Subcutaneous abdominal adipose tissue (tissue), 5 donors: ENCODE measurements around the gene CENPM.

Experiments used
- H3K27ac ChIP-seq: one replicate; pipeline ENCODE4 v1.7.0; 2013; ENCODE audit warnings: low read depth, mild to moderate bottlenecking, inconsistent platforms, low read length, moderate library complexity
- H3K27me3 ChIP-seq, 5 donors: one replicate each; pipeline ENCODE4 v1.7.0; 2013; ENCODE audit warnings: low read length in 5 of 5, inconsistent platforms in 1 of 5; ENCODE audit not compliant: control insufficient read depth in 5 of 5, insufficient read depth in 4 of 5
- H3K36me3 ChIP-seq, 5 donors: one replicate each; pipeline ENCODE4 v1.7.0; 2013; ENCODE audit warnings: low read length in 5 of 5; ENCODE audit not compliant: control insufficient read depth in 5 of 5, insufficient read depth in 5 of 5
- H3K4me1 ChIP-seq, 5 donors: one replicate each; pipeline ENCODE4 v1.7.0; 2013; ENCODE audit warnings: low read length in 5 of 5, mild to moderate bottlenecking in 3 of 5, moderate library complexity in 1 of 5; ENCODE audit not compliant: control insufficient read depth in 5 of 5, insufficient read depth in 5 of 5
- H3K4me3 ChIP-seq, 5 donors: one replicate each; pipeline ENCODE4 v1.7.0; 2013; ENCODE audit warnings: low read length in 5 of 5, low read depth in 1 of 5
- H3K9ac ChIP-seq, 5 donors: one replicate each; pipeline ENCODE4 v1.7.0; 2013; ENCODE audit warnings: low read length in 5 of 5, mild to moderate bottlenecking in 4 of 5, moderate library complexity in 3 of 5
- H3K9me3 ChIP-seq, 5 donors: one replicate each; pipeline ENCODE4 v1.7.0; 2013; ENCODE audit warnings: low read length in 5 of 5; ENCODE audit not compliant: control insufficient read depth in 5 of 5
- donor health status: healthy.
- donor health status: healthy.
- donor health status: healthy.
- donor health status: healthy.
- donor health status: healthy.

The CENPM gene

DNA sequence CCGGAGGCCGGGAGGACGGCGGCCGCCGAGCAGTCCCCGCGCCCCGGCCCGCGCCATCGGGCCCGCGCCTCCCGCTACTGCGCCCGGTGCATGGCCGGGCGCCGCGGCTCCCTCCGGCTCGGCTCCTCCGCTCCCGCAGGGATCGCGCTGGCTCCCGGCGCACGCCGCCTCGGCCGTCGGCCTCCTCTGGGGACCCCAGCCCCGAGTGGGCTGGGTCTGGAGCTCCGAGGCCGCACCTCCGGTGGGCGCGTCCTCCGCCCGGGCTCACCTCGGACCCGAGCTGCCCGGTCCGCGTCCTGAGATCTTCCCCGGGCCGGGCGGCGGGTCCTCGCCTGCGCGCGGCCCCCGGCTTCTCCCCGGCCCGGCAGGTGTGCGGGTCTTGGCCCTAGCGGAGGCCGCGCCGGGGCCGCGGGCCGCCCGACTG lies 32.3 kb downstream of the CENPM start:
- H3K9me3 ChIP-seq = no peaks in the 10 kb centered on the region
- H3K36me3 ChIP-seq = no peaks in the 10 kb centered on the region
- H3K27ac ChIP-seq = no peak overlapping the region
- H3K27me3 ChIP-seq = peaks cover 40 to 68% (median 59%) of the 10 kb centered on the region in 5 donors
- H3K4me3 ChIP-seq = peak overlapping the region in 1 of 5 donors; percentile 50
- peaks cover 0 to 46% (median 28%) of the 10 kb centered on the region in 5 donors for H3K4me1 ChIP-seq
- H3K9ac ChIP-seq = no peak overlapping the region

DNA sequence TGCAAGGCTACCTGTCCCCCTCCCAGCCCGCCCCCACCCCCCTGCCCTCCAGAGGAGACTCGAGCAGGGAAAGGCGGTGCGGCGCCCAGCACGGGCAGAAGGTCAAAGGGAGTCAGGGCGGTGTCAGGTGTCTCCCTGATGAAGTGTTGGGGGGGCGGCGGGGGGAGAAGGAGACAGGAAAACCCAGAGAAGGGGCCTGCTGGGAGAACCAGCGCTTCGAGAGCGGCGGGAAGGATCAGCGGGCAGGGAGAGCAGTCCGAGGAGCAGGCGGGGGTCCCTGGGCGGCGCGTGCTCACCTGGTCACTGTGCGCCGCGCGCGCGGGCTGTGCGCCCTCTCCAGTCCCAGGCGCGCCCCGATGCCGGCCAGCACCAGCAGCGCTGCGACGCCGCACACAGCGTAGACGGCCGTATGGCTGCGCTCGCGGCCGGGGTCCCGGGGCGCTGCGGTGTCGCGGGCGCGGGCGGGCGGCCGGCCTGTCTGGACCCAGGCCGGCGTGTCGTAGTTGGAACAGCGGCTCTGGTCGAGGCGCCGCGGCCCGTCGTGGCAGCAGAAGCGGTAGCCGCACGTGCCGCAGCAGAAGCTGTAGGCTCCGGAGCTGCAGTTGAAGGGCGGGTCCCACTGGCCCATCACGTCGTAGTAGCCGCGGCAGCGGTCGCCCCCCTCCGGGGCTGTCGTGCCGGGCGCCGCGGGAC lies 33.0 kb downstream of the CENPM start:
- no peak overlapping the region for H3K4me3 ChIP-seq
- H3K36me3 ChIP-seq = no peaks in the 10 kb centered on the region
- H3K9me3 ChIP-seq = no peaks in the 10 kb centered on the region
- H3K27ac ChIP-seq = no peak overlapping the region
- H3K9ac ChIP-seq = no peak overlapping the region
- peaks cover 40 to 66% (median 59%) of the 10 kb centered on the region in 5 donors for H3K27me3 ChIP-seq
- H3K4me1 ChIP-seq = peaks cover 0 to 42% (median 23%) of the 10 kb centered on the region in 5 donors

DNA sequence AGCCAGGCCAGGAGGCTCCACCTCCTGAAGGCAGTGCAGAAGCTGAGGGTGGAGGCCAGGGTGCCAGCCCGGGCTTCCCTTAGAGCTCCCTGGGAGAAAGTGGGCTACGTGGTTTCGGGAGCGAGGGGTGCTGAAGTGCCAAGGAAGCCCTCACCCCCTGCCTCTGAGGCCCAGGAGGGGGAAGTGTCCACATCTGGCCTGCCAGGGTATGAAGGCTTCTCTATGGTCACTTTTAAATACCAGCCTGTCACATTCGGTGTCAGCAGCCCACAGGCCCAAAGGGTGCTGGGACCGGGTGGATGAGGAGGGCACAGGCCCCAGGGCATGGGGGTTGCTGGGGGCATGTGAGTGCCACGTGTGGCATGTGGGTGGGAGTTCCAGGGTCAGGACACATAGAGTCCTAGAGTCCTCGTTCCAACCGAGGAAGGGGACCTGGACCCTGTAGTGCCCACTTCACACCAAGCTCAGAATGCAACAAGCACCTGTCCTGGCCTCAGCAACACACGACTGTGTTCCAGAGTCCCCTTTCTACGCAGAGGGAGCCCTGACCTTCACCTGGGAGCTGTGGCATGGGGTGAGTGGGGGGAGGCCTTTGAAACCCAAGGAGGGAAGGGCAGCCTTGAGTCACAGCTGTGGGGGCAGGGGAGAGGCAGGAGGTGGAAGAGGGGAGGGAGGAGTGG lies 33.8 kb downstream of the CENPM start:
- no peaks in the 10 kb centered on the region for H3K36me3 ChIP-seq
- no peaks in the 10 kb centered on the region for H3K9me3 ChIP-seq
- H3K9ac ChIP-seq = no peak overlapping the region
- H3K27me3 ChIP-seq = peaks cover 40 to 65% (median 59%) of the 10 kb centered on the region in 5 donors
- H3K27ac ChIP-seq = no peak overlapping the region
- no peak overlapping the region for H3K4me3 ChIP-seq
- peaks cover 0 to 34% (median 27%) of the 10 kb centered on the region in 5 donors for H3K4me1 ChIP-seq

DNA sequence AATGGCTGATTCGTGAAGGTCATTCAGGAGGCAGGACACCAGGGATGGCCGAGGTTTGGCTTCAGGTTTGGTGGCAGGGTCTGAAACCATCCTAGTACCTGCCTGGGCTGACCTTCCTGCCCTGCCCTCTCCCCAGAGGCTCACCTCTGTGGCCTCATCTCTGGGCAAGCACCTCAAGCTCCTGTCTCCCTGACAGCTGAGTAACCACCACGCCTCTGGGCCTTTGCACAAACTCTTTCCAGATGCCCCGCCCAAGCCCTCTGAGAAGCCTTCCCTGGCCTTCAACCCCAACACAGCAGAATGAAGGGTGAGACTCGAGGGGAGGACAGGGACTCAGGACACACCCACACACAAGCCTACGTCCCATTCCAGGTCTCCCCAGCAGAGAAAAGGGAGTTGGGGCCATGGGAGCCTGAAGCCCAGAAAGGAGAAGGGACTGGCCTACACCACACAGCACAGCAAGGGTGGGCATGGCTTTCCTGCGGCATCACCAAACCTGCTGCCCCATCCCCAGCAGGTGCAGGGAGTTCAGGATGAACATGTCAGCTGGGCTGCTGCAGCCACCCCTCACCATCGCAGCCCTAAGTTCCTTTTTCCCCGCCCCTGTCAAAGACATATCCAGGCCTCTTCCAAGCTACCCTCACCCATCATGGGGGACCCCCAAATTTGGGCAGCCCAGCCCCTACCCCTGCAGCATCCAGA lies 34.5 kb downstream of the CENPM start:
- peaks cover 40 to 58% (median 52%) of the 10 kb centered on the region in 5 donors for H3K27me3 ChIP-seq
- no peak overlapping the region for H3K4me3 ChIP-seq
- H3K36me3 ChIP-seq = peaks cover 0 to 6% (median 4%) of the 10 kb centered on the region in 5 donors
- no peak overlapping the region for H3K27ac ChIP-seq
- H3K4me1 ChIP-seq = peaks cover 0 to 27% (median 21%) of the 10 kb centered on the region in 5 donors
- no peak overlapping the region for H3K9ac ChIP-seq
- H3K9me3 ChIP-seq = no peaks in the 10 kb centered on the region

DNA sequence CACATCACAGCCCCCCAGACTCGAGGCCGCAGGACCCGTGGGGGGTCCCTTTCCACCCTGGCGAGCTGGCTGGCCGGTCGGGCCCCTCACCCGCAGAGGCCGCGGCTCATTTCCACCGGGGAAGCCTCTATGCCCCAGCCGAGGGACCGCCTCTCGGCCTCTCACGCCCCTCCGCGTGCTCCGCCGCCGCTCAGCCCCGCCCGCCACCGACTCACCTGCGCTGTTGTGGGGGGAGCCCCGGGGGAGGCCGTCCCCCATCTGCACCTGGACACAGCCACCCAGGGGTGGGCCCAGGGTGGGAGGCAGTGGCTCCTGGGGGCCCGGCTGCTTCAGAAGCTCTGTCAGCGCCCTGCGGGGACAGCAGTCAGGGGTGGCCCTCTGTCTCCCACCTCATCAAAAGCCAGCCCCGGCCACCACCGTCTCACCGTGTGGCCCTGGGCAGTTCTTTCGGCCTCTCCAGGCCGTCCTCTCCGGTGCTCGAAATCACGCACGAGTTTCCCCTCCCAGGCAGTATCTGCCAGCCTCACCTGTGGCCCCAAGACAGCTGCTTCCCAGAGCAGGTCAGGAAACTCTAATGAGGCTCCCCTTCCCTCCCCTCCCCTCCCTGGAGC lies 35.8 kb downstream of the CENPM start:
- H3K9ac ChIP-seq = peak overlapping the region in 1 of 5 donors; percentile 59
- peaks cover 40 to 48% (median 46%) of the 10 kb centered on the region in 5 donors for H3K27me3 ChIP-seq
- H3K4me3 ChIP-seq = peak overlapping the region in 3 of 5 donors; percentile 36 to 50 (median 48)

DNA sequence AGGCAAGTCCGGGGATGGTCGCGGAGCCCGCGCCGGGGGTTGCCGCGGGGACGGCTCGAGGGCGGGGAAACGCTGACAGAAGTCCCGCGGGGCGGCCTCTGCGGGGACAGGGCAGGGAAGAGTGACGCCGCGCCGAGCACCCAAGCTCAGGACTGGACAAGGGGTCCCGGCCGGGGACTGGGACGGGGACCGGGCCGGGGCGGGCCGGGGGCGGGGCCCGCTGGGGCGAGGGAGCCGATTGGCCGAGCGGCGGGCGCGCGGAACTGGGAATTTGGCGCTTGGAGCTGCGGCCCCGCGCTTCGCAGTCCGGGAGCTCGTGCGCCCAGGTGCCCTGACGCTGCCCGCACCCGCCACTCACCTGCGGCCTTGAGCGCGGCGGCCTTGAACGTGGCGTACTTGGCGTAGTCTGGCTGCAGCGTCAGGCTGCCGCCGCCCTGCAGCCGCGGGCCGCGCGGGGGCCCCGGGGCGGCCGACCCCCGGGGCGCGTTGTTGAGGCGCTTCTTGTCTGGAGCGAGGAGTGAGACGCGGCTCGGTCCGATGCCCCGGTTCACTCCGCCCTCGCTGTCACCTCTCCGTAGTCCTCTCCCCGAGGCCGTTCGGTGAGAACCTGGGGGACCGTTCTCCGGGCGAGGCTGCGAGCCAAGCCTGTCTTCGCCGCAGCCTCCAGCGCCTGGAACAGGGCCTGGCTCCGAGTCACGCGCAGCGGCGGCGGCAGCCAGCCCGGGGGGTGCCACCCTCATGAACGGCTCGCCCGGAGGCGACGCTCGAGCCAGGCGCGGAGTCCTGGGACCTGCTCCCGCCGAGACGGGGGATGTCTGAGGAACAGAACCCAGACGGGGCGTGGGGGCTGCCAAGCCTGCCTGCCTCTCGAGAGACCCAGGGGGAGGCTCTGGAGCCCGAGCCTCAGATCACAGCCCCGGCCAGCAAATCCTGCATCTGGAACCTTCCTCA lies 36.6 kb downstream of the CENPM start:
- H3K9me3 ChIP-seq = no peaks in the 10 kb centered on the region
- no peak overlapping the region for H3K27ac ChIP-seq
- peaks cover 34 to 40% (median 38%) of the 10 kb centered on the region in 5 donors for H3K27me3 ChIP-seq
- H3K4me1 ChIP-seq = peaks cover 0 to 25% (median 19%) of the 10 kb centered on the region in 5 donors
- H3K9ac ChIP-seq = peak overlapping the region in 1 of 5 donors; percentile 59
- peak overlapping the region in 3 of 5 donors; percentile 36 to 50 (median 48) for H3K4me3 ChIP-seq
- H3K36me3 ChIP-seq = peaks cover 0 to 24% (median 17%) of the 10 kb centered on the region in 5 donors

More for the DNA sequence above, 35.8 kb downstream of the CENPM start:
- H3K4me1 ChIP-seq = peaks cover 0 to 27% (median 21%) of the 10 kb centered on the region in 5 donors
- no peak overlapping the region for H3K27ac ChIP-seq
- no peaks in the 10 kb centered on the region for H3K9me3 ChIP-seq
- H3K36me3 ChIP-seq = peaks cover 0 to 16% (median 10%) of the 10 kb centered on the region in 5 donors

DNA sequence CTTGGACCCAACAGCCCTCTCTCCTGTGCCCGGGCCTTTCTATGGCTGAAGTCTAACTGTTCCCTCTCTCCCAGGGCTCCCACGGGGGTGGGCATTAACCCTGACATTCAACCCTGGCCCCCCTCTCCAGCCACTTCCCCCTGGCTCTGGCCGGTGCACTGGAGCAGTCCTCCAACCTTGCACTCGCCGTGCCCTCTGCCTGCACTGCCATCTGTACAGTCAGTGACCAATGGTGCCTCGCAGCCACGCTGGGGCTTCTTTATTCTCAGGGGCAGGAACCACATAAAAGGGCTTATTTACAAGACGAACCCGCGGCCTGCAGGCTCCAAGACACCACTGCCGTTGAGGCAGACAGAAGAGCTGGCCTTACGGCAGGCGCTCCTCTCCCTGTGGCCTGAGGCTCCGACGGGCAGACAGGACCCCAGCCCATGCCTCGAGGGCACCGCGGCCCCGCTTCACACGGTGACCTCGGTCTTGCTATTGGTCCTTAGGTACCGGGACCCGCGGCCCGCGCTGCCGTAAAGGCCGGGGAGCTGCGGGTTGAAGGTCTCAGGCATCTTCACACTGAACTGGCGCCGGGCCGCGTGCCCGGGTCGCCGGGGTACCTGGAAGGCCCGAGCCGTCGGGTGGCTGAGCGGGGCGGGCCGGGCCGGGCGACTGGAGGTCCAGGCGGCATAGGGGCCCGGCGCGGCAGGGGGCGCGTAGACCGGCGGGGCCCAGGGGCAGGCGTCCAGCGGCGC lies 37.5 kb downstream of the CENPM start:
- H3K4me3 ChIP-seq = peak overlapping the region in 1 of 5 donors; percentile 50
- H3K9ac ChIP-seq = no peak overlapping the region

DNA sequence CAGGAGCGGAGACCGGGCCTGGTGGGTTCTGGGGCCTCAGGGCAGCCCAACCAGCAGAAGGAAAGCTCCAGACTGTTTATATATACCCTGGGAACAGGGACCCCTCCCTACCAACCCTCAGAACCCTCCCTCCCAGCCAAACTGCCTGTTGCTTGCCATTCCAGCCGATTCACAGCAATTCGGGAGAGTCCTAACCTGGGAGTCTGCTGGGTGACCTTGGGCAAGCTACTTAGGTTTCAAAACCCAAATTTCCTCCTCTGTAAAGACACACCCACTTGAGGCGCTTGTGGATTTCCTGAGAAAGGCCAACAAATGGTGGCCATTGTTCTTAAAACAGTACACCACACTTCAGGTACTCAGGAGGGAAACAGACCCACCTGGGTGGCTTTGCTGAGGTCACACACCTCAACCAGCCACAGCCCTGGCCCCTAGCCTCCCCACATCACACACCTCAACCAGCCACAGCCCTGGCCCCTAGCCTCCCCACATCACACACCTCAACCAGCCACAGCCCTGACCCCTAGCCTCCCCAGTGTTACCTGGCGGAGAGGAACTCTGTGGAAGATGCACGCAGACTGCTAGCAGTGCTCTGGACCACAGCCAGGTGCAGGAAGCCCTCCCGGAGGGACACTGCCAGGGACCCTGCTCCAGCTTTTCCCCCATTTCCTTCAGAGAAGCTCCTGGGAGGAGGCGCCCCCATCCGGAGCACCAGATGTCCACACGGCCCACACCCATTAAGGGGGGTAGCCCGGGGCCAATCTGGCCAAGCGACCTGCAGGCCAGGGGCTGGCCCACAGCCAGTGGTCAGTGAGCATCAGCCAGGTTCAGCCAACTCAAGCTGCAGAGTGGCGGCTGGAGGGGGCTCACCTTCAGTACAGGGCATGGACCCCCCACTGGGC lies 38.3 kb downstream of the CENPM start:
- Histone ChIP-seq H3K4me3 (no peak overlapping the region), H3K9ac (no peak overlapping the region), H3K27ac (no peak overlapping the region), H3K4me1 (peaks cover 0 to 19% (median 15%) of the 10 kb centered on the region in 5 donors), H3K9me3 (no peaks in the 10 kb centered on the region), H3K27me3 (peaks cover 24 to 35% (median 32%) of the 10 kb centered on the region in 5 donors), H3K36me3 (peaks cover 0 to 40% (median 34%) of the 10 kb centered on the region in 5 donors)

More for the DNA sequence above, 37.5 kb downstream of the CENPM start:
- Histone ChIP-seq H3K9me3 (no peaks in the 10 kb centered on the region), H3K4me1 (peaks cover 0 to 19% (median 15%) of the 10 kb centered on the region in 5 donors), H3K27me3 (peaks cover 29 to 38% (median 35%) of the 10 kb centered on the region in 5 donors), H3K27ac (no peak overlapping the region), H3K36me3 (peaks cover 0 to 32% (median 26%) of the 10 kb centered on the region in 5 donors)
